ENCODE data around the gene SETX.

- no peak for TF ChIP-seq CTCF (IDR thresholded peaks at IDR 0.05; ENCODE audit: low read depth, low read length)
- no peak for TF ChIP-seq MAX (IDR thresholded peaks at IDR 0.05; ENCODE audit: low read depth, low read length)
- TF ChIP-seq POLR2A (IDR thresholded peaks at IDR 0.05; ENCODE audit: extremely low read depth, insufficient read length): no peak
Measured at GRCh38 chr9:132381966-132382541, 27.3 kb upstream of the SETX start.
